AG04449 (cell line): ENCODE data around the gene CTTNBP2NL.

Experiments
- CTCF ChIA-PET: fragments of 350-600 bp; formaldehyde crosslinking; extraction: SDS; loops from one replicate; lab custom pipeline; 2021; ENCODE audit warnings: antibody characterized with exemption; lab: Yijun Ruan, JAX
- POLR2A ChIA-PET: fragments of 400-600, 350-600 bp; formaldehyde crosslinking; extraction: SDS; loops from one replicate; lab custom pipeline; 2020; ENCODE audit warnings: antibody characterized with exemption, inconsistent platforms; lab: Yijun Ruan, JAX
- DNase-seq: peaks from one replicate; pipeline ENCODE4 v3.0.0-alpha.2; 2010; ENCODE audit warnings: low read depth, low spot score
- H3K4me3 ChIP-seq: 2 replicates; pipeline ENCODE4 v1.5.1; 2011; ENCODE audit warnings: low read depth, mild to moderate bottlenecking, control low read depth, low read length
- TF ChIP-seq, protein P1 (sequence below): IDR thresholded peaks from one replicate; pipeline ENCODE4 v1.5.1; 2011; ENCODE audit warnings: mild to moderate bottlenecking, moderate library complexity, low read length, control low read depth, inconsistent platforms; ENCODE audit not compliant: insufficient read depth; ENCODE audit errors: missing control alignments

Gene CTTNBP2NL

DNA sequence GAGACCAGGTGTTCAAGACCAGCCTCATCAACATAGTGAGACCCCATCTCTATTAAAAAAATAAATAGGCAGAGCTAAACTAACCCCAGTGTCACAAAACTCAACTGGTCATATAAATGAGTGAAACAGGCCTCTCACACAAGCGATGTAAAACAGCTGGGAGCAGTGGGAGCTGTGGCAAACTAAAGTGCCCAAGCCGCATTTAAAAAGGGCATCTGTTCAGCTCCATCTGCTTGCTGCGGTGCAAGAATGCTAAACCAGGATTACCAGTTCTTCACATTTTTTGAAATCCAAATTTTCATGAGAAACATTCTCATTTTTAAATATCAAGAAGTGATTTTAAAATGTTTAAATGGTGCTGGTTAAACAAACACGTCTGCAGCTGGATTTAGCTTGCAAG, 62.7 kb downstream of the CTTNBP2NL start:
- TF ChIP-seq, protein P1, sequence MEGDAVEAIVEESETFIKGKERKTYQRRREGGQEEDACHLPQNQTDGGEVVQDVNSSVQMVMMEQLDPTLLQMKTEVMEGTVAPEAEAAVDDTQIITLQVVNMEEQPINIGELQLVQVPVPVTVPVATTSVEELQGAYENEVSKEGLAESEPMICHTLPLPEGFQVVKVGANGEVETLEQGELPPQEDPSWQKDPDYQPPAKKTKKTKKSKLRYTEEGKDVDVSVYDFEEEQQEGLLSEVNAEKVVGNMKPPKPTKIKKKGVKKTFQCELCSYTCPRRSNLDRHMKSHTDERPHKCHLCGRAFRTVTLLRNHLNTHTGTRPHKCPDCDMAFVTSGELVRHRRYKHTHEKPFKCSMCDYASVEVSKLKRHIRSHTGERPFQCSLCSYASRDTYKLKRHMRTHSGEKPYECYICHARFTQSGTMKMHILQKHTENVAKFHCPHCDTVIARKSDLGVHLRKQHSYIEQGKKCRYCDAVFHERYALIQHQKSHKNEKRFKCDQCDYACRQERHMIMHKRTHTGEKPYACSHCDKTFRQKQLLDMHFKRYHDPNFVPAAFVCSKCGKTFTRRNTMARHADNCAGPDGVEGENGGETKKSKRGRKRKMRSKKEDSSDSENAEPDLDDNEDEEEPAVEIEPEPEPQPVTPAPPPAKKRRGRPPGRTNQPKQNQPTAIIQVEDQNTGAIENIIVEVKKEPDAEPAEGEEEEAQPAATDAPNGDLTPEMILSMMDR: no peak
- ChIA-PET POLR2A (no interaction called here), CTCF (interaction anchor here (1.3 to 15.3 kb wide), 6 partner anchors 8 to 155 kb away, joined by 3 to 250 read pairs (median 10); partner anchors contain the start of gene CTTNBP2NL)
- H3K4me3 ChIP-seq: no peak overlapping the region
- DNase-seq: no peak

DNA sequence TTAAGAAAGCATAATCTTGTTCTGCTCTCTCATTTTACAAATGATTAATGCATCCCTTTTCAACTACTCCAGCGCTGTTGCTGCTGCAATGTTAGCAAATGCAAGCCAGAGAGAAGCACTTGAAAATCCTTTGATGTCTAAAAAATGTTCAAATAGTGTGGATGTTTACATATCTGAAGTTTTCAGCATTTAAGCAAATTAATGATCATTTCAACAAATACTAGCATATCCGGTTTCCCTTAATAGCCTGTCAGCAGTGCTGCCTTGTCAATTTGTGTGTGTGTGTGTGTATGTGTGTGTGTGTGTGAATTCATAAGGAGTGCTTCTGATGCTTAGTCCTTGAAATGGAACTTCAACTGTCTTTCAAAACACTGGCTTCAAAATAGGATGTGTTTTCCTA, 64.6 kb downstream of the CTTNBP2NL start:
- no peak for DNase-seq
- TF ChIP-seq, protein P1: no peak

DNA sequence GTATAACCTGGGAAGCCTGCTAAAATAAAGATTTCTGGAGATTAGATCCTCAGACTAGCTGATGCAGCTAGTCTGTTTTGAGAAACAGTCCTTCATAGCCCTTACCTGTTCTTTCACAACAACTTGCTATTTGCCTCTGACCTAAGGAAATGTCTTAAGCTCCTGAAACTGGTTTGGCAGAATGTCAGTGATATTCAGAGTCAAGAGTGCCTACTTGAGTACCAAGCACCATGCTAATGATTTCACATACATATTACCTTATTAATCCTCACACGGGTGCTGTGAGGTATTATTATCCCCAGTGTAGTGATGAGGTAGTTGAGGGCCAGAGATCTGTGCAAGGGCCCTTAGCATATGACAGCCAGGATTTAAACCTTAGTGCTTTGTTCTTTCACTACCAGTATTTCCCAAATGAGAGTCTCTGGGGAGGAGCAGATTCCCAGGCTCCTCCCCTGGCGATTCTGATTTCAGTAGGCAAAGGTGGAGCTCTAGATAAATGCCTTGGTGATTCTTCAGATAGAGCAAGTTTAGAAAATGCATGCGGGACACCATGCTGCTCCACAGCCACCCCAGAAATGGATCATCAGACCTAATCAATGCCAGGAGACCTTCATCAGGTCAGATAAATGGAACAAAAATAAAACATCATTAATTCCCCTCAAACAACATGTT, 65.3 kb downstream of the CTTNBP2NL start:
- POLR2A ChIA-PET: no interaction called here
- CTCF ChIA-PET: interaction anchor here (0.8 to 15.3 kb wide), 5 partner anchors 10 to 153 kb away, joined by 3 to 250 read pairs (median 3); partner anchors contain the start of gene CTTNBP2NL
- no peak for DNase-seq
- TF ChIP-seq, protein P1: no peak
- no peak overlapping the region for H3K4me3 ChIP-seq

More for the DNA sequence above, 64.6 kb downstream of the CTTNBP2NL start:
- no peak overlapping the region for H3K4me3 ChIP-seq
- POLR2A ChIA-PET: no interaction called here
- CTCF ChIA-PET: interaction anchor here (2.6 to 15.3 kb wide), 2 partner anchors 11 to 68 kb away, joined by 10 to 250 read pairs; partner anchors contain the start of gene CTTNBP2NL

DNA sequence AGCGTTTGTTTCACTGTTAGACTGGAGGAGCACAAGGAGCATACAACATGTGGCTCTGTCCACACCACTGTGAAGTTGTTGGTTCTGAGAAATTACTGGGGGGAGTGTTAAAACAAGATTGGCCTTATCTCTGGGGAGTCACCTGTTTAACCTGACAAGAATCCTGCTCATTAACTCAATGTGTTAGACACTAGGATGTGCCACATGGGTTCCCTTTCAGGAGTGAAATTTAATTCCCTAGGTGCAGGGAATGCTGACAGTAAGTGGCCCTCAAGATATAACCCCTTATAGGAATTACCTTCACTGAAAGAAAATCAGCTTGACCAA, 66.9 kb downstream of the CTTNBP2NL start:
- TF ChIP-seq, protein P1: no peak
- POLR2A ChIA-PET: no interaction called here
- H3K4me3 ChIP-seq: no peak overlapping the region
- DNase-seq: no peak
- CTCF ChIA-PET: interaction anchor here (1.0 to 15.3 kb wide), 5 partner anchors 9 to 151 kb away, joined by 3 to 250 read pairs (median 6); partner anchors contain the start of gene CTTNBP2NL

DNA sequence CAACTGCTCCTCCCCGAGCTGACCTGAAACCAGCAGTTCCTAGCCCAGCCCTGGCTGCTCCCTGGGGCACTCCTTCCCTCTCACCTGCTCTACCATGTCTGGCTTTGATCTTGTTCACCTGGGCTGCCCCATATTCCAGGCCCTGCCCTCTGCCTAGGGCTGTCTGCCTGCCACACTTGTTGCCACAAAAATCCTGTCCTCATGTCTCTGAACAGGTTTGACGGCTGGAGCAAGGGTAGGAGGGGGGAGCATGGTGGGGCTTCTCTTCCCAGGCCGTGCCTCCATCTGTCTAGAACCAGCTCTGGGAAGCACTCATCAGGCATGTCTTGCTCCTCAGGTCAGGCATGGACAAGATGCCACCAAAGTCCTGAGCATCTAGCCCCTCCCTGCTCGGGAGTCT, 68.5 kb downstream of the CTTNBP2NL start:
- H3K4me3 ChIP-seq: no peak overlapping the region
- ChIA-PET POLR2A (interaction anchor here (1.0 kb wide), 1 partner anchor 68 kb away, joined by 3 read pairs; the partner anchor contains the start of gene CTTNBP2NL), CTCF (interaction anchor here (0.8 to 15.3 kb wide), 6 partner anchors 11 to 150 kb away, joined by 3 to 250 read pairs (median 4); partner anchors contain the start of gene CTTNBP2NL)
- no peak for DNase-seq
- TF ChIP-seq, protein P1: no peak

DNA sequence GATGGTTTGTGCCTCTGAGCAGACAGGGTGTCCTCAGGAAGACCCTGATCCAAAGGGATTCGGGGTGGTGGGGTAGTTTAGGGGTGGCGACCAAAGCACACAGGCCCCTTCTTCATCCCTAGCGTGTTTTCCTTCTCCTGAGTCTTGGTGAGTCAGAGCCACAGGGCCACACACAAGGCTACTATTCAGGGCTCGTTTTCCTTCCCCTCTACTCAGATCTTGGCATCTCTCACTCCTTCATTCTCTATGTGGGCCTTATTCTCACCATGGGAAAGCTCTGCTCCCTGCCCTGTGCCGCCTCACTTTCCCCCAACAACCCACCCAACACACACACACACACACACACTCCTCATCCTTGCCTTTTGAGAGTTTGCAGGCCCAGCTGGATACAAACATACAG, 69.1 kb downstream of the CTTNBP2NL start:
- ChIA-PET POLR2A (interaction anchor here (0.9 to 2.1 kb wide), 4 partner anchors 69 to 240 kb away, joined by 3 to 9 read pairs (median 4); partner anchors contain the start of gene CTTNBP2NL), CTCF (interaction anchor here (0.6 to 15.3 kb wide), 17 partner anchors 8 to 199 kb away, joined by 3 to 250 read pairs (median 5); partner anchors contain the start of gene CTTNBP2NL)
- TF ChIP-seq, protein P1: no peak
- no peak overlapping the region for H3K4me3 ChIP-seq
- DNase-seq: no peak
